ENCODE data around the gene COL12A1. TPM values are rescaled to one million over a fixed set of nuclear protein-coding genes. Genes with fewer than 3 reads are reported as not detected.

COL12A1 gene
- total RNA-seq, 1 experiment from 2014 or later, result 10.4 TPM

- H3K27me3 ChIP-seq (ENCODE audit: control insufficient read depth, insufficient read depth, low read length), result no peaks in the 10 kb centered on the region
- H3K9me3 ChIP-seq (ENCODE audit: control insufficient read depth, insufficient read depth, low read depth, low read length), result no peaks in the 10 kb centered on the region
- no peak for TF ChIP-seq REST (IDR thresholded peaks at IDR 0.05; ENCODE audit: insufficient read depth in 1 of 2, low read depth in 2 of 2, low read length in 1 of 2)
- no peaks in the 10 kb centered on the region for H3K4me1 ChIP-seq (ENCODE audit: control insufficient read depth, insufficient read depth, low read length)
- no peaks in the 10 kb centered on the region for H3K36me3 ChIP-seq (ENCODE audit: control insufficient read depth, insufficient read depth, low read length)
- no TSS peak for BruUV-seq (replicated peaks)
- POLR2A ChIA-PET, result no interaction called here
- DNase-seq (ENCODE audit: low read depth, low spot score) (no peak), ATAC-seq (no peak)
- no peak overlapping the region for H3K27ac ChIP-seq (ENCODE audit: low read length)
- CTCF ChIA-PET, result no interaction called here
- intact Hi-C loops (cut with micrococcal nuclease; ENCODE audit: unreplicated experiment), result no loop called here
- H3K4me3 ChIP-seq (ENCODE audit: low read depth in 2 of 2, low read length in 2 of 2), result no peak overlapping the region
- in situ Hi-C loops (cut with HindIII; ENCODE audit: low pct_unique_long_range_greater_than_20kb, low sequenced_read_pairs), result no loop called here
Measured at GRCh38 chr6:75124085-75124484, 81.8 kb downstream of the COL12A1 start.

- intact Hi-C loops (cut with micrococcal nuclease; ENCODE audit: unreplicated experiment) (no loop called here), in situ Hi-C loops (cut with HindIII; ENCODE audit: low pct_unique_long_range_greater_than_20kb, low sequenced_read_pairs) (no loop called here)
- DNase-seq (ENCODE audit: low read depth, low spot score) (no peak), ATAC-seq (no peak)
- TF ChIP-seq SIN3A (IDR thresholded peaks at IDR 0.05; ENCODE audit: borderline replicate concordance, insufficient read depth, low read depth, low read length), result no peak
- TF ChIP-seq REST (IDR thresholded peaks at IDR 0.05; ENCODE audit: insufficient read depth in 1 of 2, low read depth in 2 of 2, low read length in 1 of 2), result no peak
- TF ChIP-seq TCF7L2 (IDR thresholded peaks at IDR 0.05; ENCODE audit: low read depth, low read length), result no peak
- no peak for TF ChIP-seq CTCF (IDR thresholded peaks at IDR 0.05)
- TF ChIP-seq POLR2AphosphoS5 (IDR thresholded peaks at IDR 0.05; ENCODE audit: low read depth, low read length), result no peak
- Histone ChIP-seq H3K27ac (ENCODE audit: low read length) (no peak overlapping the region), H3K4me1 (ENCODE audit: control insufficient read depth, insufficient read depth, low read length) (peaks cover 4% of the 10 kb centered on the region; the same call in 1 of the 2 replicates), H3K9me3 (ENCODE audit: control insufficient read depth, insufficient read depth, low read depth, low read length) (no peaks in the 10 kb centered on the region), H3K36me3 (ENCODE audit: control insufficient read depth, insufficient read depth, low read length) (no peaks in the 10 kb centered on the region), H3K27me3 (ENCODE audit: control insufficient read depth, insufficient read depth, low read length) (no peaks in the 10 kb centered on the region), H3K4me3 (ENCODE audit: low read depth in 2 of 2, low read length in 2 of 2) (no peak overlapping the region)
- POLR2A ChIA-PET, result no interaction called here
- no TSS peak for BruUV-seq (replicated peaks)
- CTCF ChIA-PET, result interaction anchor here (1.1 kb wide), 1 partner anchor 86 kb away, joined by 3 read pairs; no protein-coding TSS in a partner anchor
Measured at GRCh38 chr6:75118925-75119515, 86.8 kb downstream of the COL12A1 start.

Measured in Panc1 (cell line).